ENCODE data around the gene ZDHHC15. TPM values are rescaled to one million over a fixed set of nuclear protein-coding genes. Genes with fewer than 3 reads are reported as not detected.

ZDHHC15 gene
- total RNA-seq, 1 experiment from 2014 or later = not detected

Other genes starting within 250 kb of the ZDHHC15 start
- gene UPRT, start 249.0 kb downstream of the ZDHHC15 start, total RNA-seq (2014; rRNA removed; shearing (Covaris generic)) = 3.4 and 3.7 TPM in 2 replicates